GM19455 (cell line): ENCODE measurements around the gene BEX3.
"Not testable (repeated sequence)": the region's sequence is repeated elsewhere in the genome, so short reads cannot be mapped to it uniquely, and the experiment has no call there.

ENCODE experiments used
- ATAC-seq: cut with Tn5 transposase; IDR thresholded peaks from one replicate; pipeline ENCODE4 v1.9.1; 2021; ENCODE audit not compliant: unreplicated experiment

The BEX3 gene

DNA sequence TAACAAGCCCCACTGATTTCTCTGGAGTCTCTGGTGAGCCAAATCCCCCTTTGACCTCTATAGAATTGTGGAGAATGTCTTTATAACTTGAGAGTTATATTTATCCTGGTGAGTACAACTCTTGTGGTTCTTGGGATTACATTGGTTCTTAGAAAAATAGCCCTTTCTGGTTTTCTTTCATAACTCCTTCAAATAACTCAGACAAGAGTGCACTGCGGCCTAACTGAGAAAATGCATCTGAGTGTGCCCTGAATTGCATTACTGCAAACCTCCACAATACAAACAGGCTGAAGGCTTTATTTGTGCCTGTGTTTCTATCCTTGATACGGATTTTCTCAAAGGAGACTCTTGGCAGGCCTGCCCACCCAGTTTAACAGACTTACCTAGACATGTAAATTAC lies 2.7 kb downstream of the BEX3 start:
- ATAC-seq: no peak

DNA sequence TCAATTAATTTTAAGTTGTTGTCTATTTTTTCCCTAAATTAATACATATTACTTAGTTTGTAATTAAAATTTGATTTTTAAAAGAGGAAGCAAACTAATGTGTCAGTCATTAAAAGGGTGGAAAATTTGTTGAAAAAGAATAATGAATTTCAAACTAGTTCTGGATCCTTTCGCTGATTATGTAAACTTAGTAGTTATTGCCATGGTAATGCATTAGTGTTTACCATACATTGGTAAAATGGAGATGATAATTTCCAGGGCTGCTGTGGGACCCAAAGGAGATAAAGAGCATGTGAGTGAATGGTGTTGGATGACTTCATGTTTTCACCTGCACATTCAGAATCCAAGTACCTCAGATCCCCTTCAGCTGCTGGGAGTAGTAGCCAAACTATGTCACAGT lies 6.5 kb downstream of the BEX3 start:
- no peak for ATAC-seq

- ATAC-seq: no peak
Observed at GRCh38 chrX:103384672-103385071, 8.3 kb downstream of the BEX3 start.

DNA sequence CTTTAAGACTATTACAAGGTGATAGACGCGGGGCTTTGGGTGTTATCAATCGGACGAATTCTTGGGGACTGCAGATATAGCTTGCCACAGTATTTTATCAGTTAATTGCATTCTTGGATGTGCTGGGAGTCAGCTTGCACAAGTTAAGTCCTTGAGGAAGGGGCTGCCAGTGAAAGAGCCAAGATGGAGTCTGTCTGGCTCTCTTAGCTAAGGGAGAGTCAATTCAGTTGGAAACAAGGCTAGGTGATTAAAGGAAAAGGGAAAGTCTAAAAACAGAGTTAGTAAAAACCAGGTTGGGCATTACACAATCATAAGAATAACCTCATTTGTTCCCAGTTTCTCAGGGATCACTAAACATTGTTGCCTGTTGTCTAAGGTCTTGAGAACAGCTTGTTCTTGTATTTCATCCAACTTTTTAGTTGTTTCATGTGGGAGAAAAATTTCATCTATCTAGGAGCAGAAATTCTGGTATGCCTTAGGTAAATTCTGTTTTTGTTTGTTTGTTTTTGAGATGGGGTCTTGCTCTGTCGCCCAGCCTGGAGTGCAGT lies 9.0 kb downstream of the BEX3 start:
- not testable (repeated sequence) for ATAC-seq

DNA sequence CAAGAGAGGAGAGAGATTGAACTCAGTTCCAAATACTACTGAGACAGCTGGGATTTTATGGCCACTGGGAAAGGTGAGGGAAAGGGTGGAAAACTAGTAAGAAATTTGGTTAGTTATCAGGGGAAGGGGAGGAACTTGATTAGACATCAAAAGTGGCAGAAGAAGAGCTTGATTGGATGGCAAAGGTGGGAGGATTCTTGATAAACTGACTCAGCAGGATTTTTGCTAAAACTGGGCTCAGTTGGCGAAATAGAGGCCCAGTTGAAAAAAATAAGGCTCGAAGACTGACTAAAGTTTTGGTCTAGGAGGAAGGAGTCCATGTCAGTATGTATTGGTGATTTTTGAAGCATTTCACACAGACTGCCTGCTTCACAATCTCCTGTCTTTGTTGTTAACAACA lies 10.0 kb downstream of the BEX3 start:
- no peak for ATAC-seq

- ATAC-seq: no peak
Observed at GRCh38 chrX:103393487-103393886, 17.1 kb downstream of the BEX3 start.

DNA sequence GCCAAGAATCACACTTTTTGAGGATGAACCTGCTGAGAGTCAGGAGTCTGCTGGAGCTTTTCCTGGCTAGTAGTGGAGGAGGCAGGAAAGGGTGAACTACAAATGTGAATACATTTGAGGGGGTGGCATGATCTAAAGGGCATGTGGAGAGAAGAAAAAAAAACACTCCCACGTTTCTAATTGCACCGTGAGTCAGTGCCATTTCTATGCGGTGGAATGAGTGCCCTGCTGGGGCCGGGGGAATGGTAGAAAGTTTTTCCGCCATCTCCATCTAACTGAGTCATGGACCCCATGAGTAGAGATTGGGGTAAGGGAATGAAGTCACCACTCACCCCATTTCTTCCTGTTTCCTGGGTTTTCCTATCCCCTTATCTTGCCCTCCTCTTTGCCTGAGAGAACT lies 19.8 kb downstream of the BEX3 start:
- ATAC-seq: no peak

DNA sequence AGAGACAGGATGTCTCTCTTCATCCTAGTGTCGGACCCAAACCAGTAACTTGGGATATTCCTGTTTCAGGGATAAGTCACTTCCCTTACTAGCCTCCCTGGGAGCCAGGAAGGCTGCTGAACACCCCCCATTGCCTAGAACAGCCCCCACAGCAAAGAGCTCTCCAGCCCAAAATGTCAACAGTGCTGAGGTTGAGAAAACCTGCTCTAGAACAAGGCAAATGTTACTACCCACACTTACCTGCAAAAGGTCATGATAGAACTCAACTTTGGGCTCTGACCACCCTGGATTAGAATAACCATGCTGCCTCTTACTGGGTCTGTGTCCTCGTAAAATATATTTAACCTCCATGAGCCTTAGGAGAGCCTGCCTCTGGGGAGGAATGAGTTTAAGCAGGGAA lies 20.3 kb downstream of the BEX3 start:
- ATAC-seq: no peak

DNA sequence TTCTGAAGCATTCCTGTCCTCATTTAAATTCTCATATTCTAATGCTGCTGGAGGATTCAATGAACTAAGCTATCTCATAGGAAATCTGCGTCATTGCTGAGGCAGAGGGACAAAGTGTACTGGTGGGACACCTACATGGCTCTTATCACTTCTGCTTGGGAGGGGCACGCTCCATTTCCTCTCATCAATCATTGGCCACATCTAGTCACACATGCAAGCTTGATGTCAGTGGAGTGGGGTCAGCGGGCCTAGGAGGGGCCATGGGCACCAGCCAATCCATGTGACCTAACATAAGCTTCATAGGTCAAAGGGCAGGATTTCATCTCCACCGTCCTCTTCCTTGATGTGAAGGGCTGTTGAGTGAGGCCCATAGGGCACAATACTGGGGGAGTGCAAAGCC lies 21.4 kb downstream of the BEX3 start:
- no peak for ATAC-seq

DNA sequence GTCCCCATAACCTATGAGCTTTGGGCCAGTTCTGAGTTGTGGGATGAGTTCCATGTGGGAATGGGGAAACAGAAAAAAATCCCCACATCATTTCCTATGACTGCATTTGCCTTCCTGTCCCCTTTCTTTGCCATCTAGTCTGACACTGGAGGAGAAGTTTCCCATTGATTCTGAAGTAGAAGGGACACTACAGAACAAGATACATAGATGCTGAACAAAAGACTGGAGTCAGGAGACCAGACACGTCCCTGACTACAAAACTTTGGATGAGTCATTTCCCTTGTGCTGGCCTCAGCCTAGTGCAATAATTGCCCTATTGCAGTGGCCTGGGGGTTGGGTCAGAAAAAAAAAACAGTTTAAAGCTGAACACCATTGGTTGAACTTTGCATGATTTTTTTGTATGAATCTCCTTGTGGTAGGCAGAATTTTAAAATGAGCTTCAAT lies 22.1 kb downstream of the BEX3 start:
- ATAC-seq: no peak

GRCh38 chrX:103399744-103400143 lies 23.4 kb downstream of the BEX3 start:
- ATAC-seq: no peak

GRCh38 chrX:103400931-103401330 lies 24.6 kb downstream of the BEX3 start:
- ATAC-seq: no peak

- ATAC-seq: peak; percentile 98
Observed at GRCh38 chrX:103404231-103405008, 28.1 kb downstream of the BEX3 start.

- peak; percentile 57 for ATAC-seq
Observed at GRCh38 chrX:103405009-103405333, 28.6 kb downstream of the BEX3 start.

- no peak for ATAC-seq
Observed at GRCh38 chrX:103406256-103406655, 29.9 kb downstream of the BEX3 start.

DNA sequence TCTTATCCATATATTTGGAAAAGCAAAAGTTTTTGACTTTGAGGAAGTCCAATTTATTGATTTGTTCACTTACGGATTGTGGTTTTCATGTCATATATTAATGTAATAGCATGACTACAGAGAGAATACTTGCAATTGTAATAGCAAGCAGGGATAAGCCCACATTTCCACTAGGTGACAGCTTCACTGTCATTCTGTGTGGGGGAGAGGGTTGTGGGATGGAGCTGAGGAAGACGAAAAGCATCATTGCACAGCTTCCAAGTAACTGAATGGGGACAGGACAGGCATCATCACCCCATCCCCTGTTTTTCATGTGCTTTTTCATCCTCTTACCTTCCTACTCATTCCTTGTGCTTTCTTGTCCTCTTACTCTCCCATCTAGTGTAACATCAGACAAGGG lies 31.4 kb downstream of the BEX3 start:
- ATAC-seq: no peak

DNA sequence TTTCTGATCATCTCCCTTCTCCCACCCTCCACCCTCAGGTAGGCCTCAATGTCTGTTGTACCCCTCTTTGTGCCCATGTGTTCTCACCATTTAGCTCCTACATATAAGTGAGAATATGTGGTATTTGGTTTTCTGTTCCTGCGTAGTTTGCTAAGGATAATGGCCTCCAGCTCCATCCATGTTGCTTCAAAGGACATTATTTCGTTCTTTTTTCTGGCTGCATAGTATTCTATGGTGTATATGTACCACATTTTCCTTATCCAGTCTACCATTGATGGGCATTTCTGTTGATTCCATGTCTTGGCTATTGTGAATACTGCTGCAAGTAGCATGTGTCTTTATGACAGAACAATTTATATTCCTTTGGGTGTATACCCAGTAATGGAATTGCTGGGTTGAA lies 35.4 kb downstream of the BEX3 start:
- ATAC-seq: not testable (repeated sequence)

DNA sequence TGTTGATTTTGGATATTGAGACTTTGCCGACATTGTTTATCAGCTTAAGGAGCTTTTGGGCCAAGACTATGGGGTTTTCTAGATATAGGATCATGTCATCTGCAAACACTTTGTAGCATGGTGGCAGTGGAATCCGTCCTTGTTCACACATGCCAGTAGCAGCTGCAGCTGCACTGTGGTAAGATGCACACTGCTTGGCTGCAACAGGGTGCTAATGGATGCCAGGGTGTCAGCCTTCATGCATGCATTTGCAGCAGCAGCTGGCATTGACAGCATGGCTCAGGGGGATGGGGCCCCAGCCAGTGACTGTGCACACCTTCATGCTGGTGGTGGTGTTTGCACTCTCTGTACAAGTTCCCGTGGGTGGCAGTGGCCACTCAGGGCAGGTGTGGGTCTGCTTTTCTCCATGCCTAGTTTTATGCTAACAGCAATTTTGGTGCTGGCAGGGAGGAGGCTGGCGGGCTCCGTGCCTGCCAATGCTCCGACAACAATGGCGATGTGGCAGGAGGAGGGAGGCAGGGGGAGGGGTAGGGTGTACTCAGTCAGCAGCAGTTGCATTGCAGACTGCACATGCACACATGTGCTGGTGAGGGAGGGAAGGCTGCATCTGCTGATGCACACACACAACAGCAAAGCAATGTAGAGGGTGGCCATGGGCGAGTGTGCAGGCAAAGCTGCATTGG lies 37.5 kb downstream of the BEX3 start:
- no peak for ATAC-seq

DNA sequence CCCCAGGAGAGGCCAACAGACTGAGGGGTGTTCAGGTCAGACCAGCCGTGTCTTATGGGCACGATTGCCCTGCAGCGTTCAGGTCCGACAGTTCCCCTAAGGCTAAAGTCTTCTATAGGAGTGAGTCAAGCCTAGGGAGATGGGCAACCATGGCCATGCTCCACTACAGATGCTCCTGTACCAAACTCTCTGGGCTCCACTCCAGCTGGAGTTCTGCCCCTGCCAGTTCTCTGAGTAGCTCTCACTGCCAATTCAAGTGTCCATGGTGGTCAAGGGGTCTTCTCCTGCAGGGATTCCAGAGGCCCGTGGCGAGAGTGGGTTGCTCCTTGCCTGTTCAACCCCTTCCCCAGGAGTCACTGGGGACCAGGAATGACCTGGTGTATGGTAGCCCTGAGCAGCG lies 38.2 kb downstream of the BEX3 start:
- ATAC-seq: no peak

DNA sequence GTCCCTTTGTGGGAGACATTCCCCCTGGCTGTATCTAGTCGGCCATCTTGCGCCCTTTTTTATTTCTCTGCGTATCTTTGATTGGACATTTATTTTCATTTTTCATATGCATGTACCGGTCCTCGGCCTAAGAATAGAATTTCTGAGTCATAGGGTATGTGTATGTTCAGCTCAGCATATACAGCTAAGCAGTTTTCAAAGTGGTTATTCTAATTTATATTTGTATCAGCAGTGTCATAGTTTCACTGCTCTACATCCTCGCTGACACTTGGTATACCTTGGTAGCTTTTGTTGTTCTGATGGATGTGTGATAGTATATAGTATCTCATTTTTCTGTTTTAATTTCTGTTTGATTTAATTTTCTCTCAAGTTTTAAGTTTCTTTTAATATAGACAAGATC lies 38.7 kb downstream of the BEX3 start:
- no peak for ATAC-seq

DNA sequence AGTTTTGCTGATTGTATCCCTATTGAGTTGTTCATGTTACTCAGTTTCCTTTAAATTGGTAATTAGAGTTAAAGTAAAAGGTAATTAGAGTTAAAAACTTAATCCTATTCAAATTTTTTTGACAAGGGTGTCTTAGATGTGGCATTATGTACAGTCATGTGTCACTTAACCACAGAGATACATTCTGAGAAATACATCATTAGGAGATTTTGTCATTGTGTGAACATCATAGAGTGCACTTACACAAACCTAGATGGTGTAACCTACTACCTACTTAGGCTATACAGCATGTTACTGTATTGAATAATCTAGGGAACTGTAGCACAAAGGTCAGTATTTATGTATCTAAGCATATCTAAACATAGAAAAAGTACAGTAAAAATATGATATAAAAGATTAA lies 39.2 kb downstream of the BEX3 start:
- no peak for ATAC-seq

DNA sequence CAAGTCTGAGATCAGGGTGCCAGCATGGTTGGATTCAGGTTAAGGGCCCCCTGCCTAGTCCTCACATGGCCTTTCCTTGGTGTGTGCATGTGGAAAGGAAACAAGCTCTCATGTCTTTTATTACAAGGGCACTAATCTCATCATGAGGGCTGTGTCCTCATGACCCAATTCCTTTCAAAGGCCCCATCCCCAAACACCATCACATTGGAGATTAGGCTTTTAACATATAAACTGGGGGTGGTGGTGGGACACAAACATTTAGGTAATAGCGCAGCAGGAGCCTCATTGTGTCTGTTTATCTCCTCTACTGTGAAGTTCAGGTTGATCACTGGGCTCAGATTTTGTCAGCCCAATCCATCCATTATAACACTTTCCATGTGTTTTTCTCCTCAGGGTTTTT lies 41.0 kb downstream of the BEX3 start:
- no peak for ATAC-seq

DNA sequence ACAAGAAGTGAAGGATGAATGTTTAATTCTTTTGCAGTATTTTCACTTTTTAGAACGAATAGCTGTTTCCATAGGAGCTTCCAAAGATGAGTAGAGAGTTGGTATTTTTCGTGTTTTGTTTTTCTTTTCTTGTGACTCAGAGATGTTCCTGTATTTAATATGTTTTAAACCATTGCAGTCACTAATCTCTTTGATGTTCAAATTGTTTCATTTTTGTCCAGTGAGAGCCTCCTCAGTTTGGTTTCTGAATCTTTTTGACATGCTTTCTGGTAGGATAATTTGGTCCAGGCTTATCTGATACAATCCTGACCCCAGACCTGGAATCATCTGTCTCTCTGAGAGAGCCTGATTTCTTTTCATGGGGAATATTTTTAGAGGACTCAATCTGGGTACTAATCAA lies 41.6 kb downstream of the BEX3 start:
- ATAC-seq: no peak
